ENCODE measurements around the gene SLC22A23.

SLC22A23 gene

GRCh38 chr6:3235486-3235885, 221.4 kb downstream of the SLC22A23 start:
- no peak for TF ChIP-seq CTCF (conservative IDR thresholded peaks at IDR 0.05)
- H3K27ac ChIP-seq, result no peak overlapping the region

- no peak overlapping the region for H3K27ac ChIP-seq
- no peak for TF ChIP-seq CTCF (conservative IDR thresholded peaks at IDR 0.05)
Observed at GRCh38 chr6:3233904-3234303, 222.9 kb downstream of the SLC22A23 start.

- TF ChIP-seq CTCF (conservative IDR thresholded peaks at IDR 0.05), result no peak
- H3K27ac ChIP-seq, result no peak overlapping the region
Observed at GRCh38 chr6:3233321-3233720, 223.5 kb downstream of the SLC22A23 start.

GRCh38 chr6:3232017-3232945, 224.6 kb downstream of the SLC22A23 start:
- H3K27ac ChIP-seq, result no peak overlapping the region
- TF ChIP-seq CTCF (conservative IDR thresholded peaks at IDR 0.05), result no peak

- no peak overlapping the region for H3K27ac ChIP-seq
- no peak for TF ChIP-seq CTCF (conservative IDR thresholded peaks at IDR 0.05)
Observed at GRCh38 chr6:3231247-3232016, 225.4 kb downstream of the SLC22A23 start.

- no peak overlapping the region for H3K27ac ChIP-seq
- TF ChIP-seq CTCF (conservative IDR thresholded peaks at IDR 0.05), result no peak
Observed at GRCh38 chr6:3230900-3231246, 226.0 kb downstream of the SLC22A23 start.

GRCh38 chr6:3230256-3230882, 226.5 kb downstream of the SLC22A23 start:
- H3K27ac ChIP-seq, result no peak overlapping the region
- TF ChIP-seq CTCF (conservative IDR thresholded peaks at IDR 0.05), result no peak
